GM18502 (cell line): Measurements from ENCODE around the gene PBRM1.
"Not testable (repeated sequence)": the region's sequence is repeated elsewhere in the genome, so short reads cannot be mapped to it uniquely, and the experiment has no call there.

Experiments
- ATAC-seq: cut with Tn5 transposase; IDR thresholded peaks from one replicate; pipeline ENCODE4 v1.9.1; 2021; ENCODE audit warnings: mild to moderate bottlenecking; ENCODE audit not compliant: unreplicated experiment, poor library complexity

The PBRM1 gene

GRCh38 chr3:52705438-52705687 is 19.6 kb upstream of the PBRM1 start:
- no peak for ATAC-seq

GRCh38 chr3:52704611-52705437 is 19.1 kb upstream of the PBRM1 start:
- peak; percentile 15 for ATAC-seq

DNA sequence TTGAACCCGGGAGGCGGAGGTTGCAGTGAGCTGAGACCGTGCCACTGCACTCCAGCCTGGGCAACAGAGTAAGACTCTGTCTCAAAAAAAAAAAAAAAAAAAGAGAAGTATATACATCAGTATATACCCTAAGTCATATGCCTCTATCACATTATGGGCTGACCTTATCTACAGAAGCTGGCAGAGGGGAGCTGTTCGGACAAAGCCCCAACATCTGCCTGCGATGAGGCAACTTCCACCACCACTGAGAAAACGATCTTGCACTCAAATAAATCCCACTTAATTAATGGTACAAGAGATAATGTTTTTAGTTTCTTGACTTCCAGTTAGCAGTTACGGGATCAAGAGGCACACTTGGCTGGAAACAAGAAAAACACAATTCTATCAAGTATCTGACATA is 17.6 kb upstream of the PBRM1 start:
- no peak for ATAC-seq

- ATAC-seq, result no peak
Observed at GRCh38 chr3:52697632-52697965, 11.9 kb upstream of the PBRM1 start.

GRCh38 chr3:52696830-52697631 is 11.3 kb upstream of the PBRM1 start:
- ATAC-seq, result no peak

DNA sequence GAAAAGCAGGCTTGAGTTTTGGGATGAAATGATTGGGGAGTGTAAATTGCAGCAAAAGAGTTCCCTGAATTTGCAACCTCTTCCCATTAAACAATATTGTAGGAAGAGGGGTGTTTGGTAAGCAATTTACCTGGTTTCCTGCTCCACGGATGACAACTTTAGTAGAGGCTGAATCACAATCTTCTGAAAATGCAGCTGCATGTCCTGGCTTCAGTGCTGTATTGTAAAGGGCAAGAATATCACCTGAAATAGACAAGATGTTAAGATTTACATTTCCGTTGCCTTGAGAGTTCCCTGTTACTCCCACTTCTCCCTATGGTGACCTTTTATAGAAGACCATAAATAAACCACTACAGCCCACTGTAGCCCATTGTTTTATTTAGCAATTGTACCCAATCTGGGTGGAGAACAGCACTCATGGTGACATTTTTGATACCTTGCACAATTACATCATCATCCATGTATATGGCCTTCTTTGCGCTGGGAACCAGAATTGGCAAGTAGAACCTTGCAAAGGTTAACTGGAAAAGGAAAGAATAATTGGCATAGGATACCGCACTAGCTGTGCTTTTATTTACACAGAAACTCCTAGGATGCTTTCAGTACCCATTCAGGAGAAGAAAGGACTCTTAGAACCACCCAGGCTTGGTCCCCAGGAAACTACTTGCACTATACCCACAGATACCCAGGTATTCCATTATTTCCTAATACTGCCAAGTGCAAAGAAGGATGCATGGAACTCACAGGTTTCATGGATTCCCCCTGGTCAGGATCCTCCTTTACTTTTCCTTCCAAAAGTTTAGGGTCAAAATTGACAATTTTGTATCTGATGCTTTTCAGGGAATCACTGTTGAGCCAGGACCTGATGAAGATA is 10.3 kb upstream of the PBRM1 start:
- ATAC-seq, result no peak

DNA sequence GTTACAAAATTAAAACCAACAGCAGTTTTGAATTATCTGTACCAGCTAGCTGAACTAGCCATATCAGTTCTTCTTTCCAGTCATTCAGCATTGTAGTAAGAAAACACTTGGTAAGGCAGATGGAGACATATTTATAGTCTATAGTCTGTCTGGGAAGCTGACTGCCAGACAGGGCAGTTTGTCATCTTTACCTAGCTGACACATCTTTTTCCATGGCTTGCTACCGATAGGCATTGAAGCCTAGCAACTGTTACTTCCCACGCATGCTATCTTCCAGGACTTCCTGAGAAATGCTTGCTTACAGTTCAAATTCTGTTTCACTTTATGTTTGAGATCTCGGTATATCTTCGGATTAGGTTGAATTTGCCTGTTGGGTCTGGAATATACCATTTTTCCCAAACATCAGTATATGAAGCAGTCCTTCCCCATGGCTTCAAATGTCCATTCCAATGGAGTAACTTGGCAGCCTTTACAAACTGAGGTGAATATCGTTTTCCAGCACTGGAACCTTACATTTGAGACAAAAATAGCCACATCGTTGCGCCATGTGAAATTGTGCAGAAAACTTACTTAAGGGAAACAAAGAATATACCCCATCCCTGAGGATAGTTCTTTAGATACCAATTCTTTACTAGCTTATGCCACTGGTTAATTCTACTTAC is 8.9 kb upstream of the PBRM1 start:
- no peak for ATAC-seq

GRCh38 chr3:52693071-52693470 is 7.4 kb upstream of the PBRM1 start:
- ATAC-seq, result no peak

DNA sequence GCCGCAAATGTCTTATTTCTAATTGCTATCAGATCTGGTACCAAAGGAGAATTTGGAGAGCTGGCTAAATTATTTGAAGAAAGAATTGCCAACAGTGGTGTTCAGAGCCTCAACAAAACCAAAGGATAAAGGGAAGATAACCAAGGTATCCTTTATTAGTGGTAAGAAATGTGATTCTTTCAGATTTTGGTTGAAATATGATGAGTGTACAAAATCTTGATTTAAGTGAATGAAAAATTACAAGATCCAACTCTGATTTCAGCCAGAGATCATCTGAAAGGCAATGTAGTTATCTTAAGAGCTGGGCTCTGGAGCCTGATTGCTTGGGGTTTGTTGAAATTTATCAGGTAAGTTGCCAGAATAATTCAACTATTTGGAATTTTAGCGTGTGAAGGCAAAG is 4.8 kb upstream of the PBRM1 start:
- ATAC-seq, result no peak

- ATAC-seq, result no peak
Observed at GRCh38 chr3:52689151-52689550, 3.4 kb upstream of the PBRM1 start.

GRCh38 chr3:52688266-52688665 is 2.6 kb upstream of the PBRM1 start:
- no peak for ATAC-seq

DNA sequence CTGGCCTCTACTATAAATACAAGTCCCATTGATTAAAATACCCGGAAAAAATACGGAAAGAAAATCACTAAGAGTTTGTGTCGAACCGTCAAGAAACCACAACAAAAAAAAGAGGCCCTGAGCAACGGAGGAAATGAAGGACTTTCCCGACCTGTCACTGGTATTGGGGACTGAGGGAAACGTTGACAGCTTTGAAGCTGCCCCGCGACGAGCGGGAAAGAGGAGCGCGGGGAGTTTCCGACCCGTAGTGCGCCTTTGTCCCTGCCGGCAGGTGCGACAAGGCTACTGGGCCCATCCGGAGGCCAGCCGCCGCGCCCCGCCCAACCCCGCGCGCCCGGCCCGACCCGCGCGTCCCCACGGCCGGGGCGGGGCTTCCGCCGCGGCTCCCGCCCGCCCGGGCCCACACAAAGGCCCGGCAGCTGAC is 416 bp downstream of the PBRM1 start:
- peak; percentile 75 for ATAC-seq

- no peak for ATAC-seq
Observed at GRCh38 chr3:52684184-52684583, 1.5 kb downstream of the PBRM1 start.

GRCh38 chr3:52683611-52684010 is 2.1 kb downstream of the PBRM1 start:
- ATAC-seq, result no peak

DNA sequence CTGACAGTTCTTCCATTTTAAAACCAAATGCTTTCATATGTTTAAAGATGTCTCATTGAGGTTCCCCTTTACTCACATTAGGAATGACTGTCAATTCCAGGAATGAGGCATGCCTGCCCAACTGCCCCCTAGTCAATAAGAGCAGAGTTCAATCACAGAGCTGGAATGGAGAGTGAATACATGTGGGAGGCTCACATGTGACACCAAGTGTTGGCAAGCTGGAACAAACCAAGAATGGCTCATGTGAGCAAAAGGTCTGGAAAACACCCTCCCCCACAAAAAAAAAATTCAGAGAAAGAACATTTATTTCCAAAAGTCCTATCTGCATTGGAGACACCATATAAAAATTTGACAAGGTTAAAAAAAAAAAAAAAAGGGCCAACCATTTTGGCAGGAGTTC is 3.7 kb downstream of the PBRM1 start:
- no peak for ATAC-seq

DNA sequence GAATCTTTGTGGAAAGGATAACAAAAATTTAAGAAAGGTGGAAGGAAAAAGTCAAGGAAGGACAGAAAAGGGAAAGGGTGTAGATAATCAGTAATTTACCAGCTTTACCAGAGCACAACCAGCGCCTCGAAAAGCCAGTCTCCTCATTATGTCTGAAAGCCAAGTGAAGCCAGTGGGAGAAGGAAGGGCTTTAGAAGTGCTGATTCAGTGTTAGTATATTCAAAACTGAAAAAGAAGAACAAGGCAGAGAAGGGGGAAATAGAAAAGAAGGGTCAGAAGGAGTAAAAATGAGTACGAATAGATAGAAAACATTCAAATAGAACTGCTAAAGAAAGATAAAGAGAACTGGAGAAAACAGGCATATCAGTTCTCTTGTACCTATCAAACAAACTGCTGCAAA is 4.1 kb downstream of the PBRM1 start:
- no peak for ATAC-seq

- no peak for ATAC-seq
Observed at GRCh38 chr3:52679811-52680210, 5.9 kb downstream of the PBRM1 start.

DNA sequence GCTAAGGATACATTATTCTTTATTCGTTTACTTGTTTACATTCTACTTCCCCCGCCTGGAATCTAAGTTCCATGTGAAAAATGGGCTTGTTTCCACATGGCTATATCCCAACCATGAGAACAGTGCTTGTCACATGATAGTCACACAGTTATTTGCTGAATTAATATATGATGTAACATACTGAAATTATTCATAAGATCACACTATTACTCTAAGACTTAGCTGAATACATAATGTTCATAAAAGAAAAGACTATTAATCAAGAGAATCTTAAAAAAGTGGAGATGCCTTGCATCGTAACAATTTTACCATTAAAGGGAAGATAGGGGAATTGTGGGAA is 6.5 kb downstream of the PBRM1 start:
- ATAC-seq, result no peak

GRCh38 chr3:52678265-52679198 is 7.2 kb downstream of the PBRM1 start:
- ATAC-seq, result no peak

DNA sequence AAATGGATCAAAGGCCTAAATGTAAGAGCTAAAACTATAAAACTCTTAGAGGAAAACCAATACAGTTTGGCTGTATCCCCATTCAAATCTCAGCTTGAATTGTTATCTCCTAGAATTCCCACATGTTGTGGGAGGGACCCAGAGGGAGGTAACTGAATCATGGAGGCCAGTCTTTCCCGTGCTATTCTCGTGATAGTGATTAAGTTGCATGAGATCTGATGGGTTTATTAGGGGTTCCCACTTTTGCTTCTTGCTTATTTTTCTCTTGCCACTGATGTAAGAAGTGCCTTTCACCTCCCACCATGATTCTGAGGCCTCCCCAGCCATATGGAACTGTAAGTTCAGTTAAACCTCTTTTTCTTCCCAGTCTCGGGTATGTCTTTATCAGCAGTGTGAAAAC is 9.5 kb downstream of the PBRM1 start:
- not testable (repeated sequence) for ATAC-seq
